ENCODE measurements around the gene ST6GALNAC3.

Gene ST6GALNAC3

DNA sequence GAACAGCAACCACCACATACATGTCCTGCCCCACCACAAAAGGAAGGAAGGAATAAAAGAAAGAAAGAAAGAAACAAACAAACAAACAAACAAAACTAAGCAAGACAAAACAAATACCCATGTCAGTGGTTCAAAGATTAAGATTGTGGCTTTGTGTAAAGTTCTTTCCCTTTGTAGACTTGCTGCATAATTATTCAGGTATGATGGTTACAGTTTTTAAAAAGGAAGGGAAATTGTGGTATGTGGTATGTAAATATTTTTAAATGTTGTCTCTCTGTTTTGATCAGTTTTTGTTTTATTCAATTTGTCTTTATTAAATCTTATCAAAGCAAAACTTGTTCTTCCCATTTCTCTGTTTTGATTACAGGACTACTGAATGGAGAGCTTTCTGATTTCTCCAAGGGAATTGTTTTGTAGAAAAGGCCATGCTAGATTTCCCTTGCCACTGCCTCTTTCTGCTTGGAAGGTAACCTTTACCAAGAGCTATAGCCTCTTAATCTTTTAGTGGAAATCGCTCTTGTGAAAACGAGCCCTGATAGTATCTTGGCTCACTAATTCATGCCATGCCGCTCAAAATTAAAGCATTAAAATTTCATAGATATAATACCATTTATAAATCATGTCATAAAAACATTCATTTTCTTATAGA lies 502.5 kb downstream of the ST6GALNAC3 start:
- no peak for DNase-seq

DNA sequence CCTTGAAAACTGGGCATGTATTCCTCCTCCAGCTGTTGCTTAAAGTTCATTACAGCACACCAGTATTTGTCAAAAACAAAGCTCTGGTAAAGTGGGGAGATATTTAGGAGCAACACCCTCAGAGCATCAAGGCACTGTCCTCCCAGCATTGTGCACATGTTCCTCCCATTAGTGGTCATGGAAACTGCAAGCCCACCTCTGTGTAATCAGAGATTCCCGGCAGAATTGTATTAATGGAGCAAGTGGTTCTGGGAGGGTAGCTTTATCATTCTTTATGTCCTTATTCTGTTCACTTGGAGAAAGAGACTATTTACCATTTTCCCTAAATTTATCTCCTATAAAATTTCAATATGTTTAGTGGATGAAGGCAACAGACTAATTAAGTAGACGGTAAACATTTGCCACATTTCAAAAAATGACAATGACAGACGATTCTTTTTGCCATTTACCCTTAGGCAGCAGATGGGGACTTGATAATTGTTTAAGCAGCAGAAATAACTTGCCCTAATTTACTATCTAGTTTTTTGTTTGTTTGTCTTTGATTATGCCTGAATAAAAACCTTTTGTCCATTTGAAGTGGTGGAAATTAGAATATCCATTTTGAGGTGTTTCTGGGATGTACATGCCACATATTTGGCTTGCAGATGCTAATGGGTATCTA lies 503.1 kb downstream of the ST6GALNAC3 start:
- no peak for DNase-seq

DNA sequence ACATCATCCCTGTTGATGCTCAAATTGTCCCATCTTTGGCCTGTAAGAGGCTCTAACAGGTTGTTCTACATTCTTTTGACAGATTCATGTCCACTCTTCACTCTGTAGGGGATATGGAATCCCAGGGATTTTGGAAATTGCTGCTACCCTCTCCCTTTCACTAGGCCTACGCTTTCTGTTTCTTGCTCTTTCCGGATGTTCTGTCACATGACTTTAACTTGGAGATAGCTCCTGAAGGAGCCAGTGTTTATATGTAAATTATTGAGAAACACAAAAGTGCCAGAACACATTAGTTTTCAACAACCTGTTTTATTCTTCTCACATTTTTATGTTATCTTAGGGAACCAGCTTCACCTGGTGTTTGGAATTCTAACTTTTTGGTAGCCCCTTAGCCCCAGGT lies 505.7 kb downstream of the ST6GALNAC3 start:
- DNase-seq: no peak

DNA sequence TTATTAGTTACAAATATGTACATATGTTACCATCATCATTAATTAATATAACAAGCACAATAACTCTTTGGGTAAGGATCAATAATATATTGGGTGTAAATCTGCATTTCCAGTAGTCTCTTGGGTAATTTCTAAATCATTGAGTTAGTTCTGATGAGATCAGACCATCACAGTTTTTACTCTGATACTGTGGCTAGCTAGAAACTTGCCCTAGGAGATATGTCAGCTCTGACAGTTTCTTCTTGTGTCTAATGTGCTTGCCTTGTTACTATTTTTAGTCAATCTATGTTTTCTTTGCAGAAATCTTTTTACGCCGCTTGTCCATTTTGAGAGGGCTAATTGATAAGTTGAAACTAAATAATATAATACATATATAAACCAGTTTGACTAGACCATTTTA lies 507.2 kb downstream of the ST6GALNAC3 start:
- DNase-seq: no peak

DNA sequence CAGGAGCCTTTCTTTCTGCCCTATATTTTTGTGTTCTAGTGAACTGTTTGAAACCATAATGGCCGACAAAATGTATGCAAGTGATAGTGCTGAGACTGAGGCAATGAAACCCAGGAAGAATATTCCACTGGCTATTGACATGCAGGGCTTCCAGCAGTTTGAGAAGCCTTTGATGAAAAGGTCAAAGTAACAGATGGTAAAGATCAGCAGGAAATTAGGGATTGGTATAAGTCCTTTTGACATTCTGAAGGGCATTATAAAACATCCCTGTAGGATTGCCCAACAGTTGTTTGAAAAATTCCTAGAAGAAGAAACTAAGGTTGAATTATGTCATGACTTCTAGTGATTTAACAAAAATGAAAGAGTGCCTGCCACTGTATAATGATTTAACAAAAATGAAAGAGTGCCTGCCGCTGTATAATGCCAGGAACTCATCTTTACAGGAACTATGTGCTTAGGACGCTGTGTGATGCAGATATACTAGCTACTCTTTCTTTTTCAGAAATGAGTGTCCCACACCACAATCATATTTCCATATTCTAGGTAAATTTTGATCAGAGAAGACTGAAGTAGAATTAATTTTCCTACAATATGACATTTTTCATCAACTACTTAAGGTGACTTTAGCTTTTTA lies 508.8 kb downstream of the ST6GALNAC3 start:
- no peak for DNase-seq

DNA sequence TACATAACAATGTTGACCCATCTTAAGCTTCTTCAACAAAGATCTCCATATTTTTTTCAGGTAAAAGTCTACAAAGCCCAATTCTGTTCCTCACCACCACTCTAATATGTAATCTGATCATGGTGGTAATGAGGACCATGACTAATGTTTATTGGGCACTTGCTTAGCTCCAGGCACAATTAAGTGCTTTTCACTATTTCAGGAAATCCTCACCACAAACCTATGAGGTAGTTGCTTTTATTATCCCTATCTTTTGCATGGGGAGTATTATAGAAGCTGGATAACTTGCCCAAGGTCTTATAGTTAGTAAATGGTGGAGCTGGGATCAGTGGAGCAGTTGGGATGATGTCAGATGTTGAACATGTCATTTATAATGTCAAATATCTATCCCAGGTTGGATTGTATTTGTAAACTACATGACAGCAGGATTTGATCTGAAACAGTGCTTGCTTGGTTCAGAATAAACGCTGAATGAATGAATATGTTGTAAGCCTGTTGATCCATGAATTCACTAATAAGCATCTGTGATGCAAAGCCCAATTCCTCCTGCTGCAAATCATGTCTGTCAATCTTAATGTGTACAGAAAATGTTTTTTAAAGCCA lies 509.4 kb downstream of the ST6GALNAC3 start:
- DNase-seq: no peak

DNA sequence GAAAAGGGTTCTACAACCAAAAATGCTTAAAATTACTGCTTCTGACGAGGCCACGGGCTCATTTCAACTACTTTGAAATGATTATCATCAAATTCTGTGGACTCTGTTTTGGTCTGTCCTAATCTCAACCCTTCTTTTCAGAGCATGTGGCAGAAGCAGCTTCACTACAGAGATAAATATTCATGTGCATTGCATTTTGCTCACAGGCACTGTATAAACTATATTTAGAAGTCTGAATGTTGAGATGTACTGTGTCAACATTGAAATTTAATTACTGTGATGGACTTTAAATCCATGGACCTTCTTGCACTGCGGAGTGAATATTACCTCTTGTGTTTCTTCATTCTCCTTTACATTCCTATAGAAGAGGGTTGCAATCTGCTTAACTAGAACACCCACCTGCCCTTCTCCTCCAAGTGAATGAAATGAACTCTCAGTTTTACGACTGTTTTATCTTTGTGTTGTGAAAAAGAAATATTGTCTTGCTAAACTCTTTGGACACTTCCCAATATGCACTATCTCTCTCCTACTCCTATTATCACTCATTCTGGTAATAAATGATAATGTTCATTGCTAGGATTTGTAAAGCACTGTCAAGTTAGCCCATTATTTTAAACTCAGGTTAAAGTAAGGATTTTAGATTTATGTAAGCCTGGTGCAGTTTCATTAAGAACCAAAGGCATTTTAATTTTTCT lies 511.6 kb downstream of the ST6GALNAC3 start:
- DNase-seq: no peak

DNA sequence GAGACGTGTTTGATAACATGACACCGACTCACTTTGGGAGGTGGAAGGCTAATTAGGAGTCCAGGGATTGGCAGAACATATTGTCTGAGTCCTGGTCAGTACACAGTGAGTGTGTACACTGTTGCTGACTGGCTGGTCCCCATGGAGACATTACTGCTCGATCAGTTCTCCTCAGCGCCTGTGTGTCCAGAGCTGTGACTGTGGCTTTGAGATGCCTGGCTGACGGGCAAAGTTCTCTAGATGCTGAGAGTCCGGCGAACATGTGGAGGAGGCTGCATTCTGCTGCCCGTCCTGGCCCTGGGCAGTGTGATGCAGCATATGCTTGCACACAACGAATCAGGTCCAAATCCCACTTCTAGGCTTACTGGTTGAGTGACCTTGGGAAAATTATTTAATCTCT lies 512.7 kb downstream of the ST6GALNAC3 start:
- DNase-seq: no peak

DNA sequence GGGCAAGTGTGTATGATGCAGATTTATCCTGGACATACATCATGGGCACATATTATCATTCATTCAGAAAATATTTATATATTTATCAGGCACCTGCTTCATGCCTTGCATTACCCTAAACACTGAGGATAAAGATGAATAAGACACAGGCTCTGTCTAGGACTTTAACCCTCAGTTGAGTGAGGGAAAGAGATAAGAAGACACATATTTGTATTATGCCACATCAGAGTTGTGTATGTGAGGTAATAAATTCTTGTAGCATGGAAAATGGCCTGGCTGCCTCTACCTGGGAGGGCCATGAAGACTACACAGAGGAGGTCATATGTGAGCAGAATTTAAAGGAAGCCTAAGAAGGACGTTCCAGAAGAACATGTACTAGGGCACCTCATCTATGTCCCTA lies 516.9 kb downstream of the ST6GALNAC3 start:
- DNase-seq: no peak

DNA sequence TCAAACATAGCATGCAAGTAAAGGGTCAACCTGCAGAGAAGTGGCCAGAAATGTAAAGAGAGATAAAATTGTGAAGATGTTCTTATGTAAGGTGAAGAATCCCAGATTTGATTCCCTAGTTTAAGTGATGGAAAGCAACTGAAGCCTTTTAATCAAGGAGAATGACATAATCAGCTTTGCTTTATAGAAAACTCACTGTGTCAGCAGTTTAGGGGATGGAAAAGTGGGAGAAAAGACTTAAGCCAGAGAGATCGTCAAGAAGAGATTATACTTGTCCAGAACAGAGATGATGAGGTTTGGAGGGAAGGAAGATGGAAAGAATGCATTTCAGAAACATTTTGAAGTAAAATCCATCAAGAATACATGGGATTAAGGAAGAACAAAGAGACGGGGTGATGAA lies 517.4 kb downstream of the ST6GALNAC3 start:
- DNase-seq: no peak

DNA sequence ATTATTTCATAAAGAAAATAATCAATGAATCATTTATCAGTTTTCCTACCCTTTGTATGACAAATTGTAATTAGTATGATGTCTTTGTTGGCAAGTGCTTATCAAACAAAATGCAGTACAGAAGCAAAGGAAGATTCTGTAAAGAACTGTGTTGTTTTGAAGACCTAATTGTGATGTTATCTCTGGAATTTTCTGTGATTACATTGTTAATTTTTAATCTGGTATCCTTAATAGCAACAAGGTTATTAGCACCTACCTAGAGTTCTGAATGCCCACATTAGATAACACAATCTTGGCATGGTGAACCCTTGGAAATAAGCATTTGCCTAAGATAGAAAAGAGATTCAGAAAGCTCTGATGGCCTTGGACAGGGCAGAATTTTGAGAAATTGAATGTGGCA lies 518.6 kb downstream of the ST6GALNAC3 start:
- no peak for DNase-seq

DNA sequence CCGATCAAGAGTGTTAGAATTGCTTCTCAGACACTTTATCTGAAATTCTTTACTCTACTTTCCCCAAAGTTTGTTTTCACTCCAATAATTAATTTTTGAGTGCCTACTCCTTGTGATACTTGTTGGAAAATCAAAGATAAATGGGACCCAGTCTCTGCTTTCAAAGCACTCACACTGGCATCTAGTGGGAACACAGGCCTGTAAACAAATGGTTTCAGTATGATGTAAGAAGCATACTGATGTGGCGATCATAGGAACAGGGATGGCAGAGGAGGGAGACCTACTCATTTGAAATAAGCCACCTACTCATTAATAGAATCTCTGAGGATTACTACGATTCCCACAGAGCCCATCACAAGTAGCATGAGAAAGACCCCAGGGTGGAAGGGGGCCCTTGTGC lies 519.1 kb downstream of the ST6GALNAC3 start:
- peak in 1 of 56 donors; percentile 3 for DNase-seq

DNA sequence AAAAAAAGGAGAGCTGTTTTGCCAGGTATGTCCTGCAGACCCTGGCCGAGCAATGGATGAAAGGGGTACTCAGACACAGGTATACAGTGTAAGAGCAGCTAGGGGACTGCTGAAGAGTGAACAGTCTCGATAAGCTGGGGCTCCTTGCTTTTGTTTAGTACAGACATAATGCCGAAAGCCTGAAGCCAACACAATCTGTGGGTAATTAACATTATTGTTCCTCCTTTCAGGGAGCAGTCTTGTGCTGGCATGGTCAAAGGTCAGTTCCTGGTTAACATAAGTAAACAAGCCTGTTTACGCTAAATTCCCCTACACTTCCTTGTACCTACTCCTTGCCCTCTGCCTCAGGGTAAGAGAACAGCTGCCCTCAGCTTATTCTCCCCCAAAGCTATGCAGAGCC lies 520.5 kb downstream of the ST6GALNAC3 start:
- no peak for DNase-seq

DNA sequence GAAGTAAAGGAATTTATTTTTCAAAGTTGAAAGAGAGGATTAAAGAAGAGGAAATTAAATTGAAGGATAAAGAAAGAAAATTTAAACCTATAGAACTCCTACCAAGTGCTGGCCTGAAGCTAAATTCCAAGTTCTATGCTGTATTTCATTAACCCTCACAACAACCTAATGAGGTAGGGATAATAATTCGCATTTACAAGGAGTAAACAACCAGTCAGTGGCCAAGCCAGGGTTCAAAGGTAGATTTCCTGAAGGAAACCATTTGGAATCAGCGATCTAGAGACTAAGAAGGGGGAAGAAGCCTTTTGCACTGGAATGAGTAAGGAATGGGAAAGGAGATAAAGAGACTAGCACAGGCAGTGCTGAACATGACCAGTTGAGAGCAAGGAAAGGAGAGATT lies 526.9 kb downstream of the ST6GALNAC3 start:
- no peak for DNase-seq

DNA sequence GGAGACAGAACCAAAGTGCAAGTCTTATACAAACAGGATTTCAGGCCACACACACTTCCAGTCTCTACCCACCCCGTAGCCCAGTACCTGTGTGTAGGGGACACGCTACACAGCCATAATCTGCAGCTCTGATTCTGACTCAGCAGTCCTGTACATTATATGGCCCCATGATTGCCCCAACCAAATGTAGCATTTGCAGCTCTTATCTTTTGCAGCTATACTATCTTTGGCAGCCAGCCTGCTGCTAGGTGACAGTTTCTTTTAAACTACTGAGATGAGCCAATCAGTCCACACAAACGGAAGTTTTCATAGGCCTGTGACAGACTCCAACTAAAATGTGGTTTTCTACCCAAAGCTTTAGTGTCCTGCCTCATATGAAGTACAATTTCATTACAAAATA lies 533.2 kb downstream of the ST6GALNAC3 start:
- no peak for DNase-seq

DNA sequence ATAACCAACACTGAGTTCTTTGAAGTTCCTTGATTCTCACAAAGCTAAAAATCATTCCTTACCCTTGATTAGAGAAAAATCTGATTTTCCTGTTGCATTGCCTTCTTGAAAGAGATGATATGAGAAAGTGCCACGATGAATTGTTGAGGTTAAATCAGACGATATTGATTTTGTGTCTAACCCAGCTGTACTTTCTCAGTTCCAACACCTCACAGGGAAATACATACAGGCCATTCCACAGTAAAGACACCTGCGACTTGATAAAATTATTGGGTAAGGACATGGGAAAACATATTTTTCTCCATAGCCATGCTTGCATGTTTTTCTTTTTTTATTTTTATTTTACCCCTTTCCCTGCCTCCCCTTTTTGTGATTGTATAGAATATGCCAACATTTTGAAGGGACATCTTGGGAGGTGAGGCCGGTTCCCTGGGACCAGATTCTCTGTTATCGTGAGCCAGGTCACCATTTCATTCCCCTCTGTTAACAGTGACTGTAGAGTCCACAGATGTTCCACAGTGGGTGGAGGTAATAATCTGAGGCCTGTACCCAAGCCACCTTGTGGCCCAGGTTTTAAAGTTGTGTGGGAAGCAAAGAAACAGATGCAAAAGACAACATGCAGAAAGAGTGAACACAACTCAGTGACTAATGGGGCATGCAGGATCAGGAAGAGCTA lies 537.4 kb downstream of the ST6GALNAC3 start:
- no peak for DNase-seq

DNA sequence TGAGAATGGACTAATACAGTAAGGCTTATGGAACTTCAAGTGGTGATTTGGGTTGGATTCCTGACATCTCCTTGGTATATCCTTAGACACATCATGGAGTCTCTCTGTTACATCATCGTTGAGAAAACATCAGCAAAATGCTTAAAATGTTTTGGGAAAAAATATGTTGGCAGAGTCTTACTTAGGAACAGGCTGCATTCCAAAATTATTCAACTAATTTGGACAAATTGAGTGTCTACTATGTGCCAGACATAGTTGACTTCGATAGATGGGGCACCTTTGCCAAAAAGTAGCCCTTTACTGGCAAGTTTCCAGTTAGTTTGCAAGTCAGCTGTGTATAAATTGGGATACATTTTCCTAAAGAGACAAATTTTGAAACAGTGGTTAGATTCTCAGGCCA lies 539.3 kb downstream of the ST6GALNAC3 start:
- no peak for DNase-seq

DNA sequence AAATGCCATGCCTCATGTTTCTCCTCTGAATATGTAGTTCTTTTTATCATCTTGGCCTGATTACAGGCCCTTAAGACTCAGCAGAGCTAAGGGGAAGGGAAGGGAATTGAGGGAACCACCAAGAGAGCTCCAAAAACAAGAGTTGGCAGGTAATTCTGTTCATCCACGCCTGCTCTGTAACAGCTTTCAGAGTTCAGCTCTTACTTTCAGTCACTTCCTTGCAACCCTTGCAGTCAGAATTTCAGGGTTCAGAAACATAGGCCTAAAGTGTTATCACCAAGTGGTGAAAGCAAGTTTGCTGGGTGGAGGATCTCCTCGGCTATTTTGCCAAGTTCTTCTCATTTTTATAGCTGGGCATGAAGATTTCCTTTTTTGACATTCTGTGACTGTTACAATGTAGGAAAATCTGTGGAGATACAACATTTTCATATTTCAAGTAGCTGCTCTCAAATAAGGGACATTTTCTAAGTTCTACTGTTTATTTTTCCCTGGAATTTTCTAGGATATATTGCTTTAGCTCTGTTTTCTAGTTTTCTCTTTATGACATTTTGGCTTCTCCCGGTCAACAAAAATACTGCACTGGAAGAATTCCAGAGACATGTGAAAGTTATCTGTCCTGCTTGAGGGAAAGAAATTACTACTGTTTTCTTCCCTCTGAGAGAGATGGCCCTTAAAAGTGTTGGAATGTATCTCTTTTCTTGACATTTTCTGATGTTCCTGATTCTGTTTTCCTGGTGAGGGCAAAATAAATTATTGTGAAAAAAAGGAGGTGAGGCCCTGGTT lies 540.9 kb downstream of the ST6GALNAC3 start:
- DNase-seq: no peak

DNA sequence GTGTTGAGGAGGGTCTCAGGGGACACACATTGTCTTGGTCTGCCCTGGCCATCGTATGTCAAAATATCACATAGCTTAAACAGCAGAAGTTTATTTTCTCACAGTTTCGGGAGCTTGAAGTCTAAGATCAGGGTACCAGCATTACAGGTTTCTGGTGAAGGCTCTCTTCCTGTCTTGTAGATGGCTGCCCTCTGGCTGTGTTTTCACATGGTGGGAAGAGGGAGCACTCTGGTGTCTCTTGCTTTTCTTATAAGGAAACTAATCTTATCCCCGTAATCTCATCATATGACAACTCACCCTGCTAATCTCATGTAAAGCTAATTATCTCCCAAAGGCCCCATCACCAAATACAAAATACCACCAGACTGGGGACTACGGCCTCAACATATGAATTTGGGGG lies 545.8 kb downstream of the ST6GALNAC3 start:
- no peak for DNase-seq

DNA sequence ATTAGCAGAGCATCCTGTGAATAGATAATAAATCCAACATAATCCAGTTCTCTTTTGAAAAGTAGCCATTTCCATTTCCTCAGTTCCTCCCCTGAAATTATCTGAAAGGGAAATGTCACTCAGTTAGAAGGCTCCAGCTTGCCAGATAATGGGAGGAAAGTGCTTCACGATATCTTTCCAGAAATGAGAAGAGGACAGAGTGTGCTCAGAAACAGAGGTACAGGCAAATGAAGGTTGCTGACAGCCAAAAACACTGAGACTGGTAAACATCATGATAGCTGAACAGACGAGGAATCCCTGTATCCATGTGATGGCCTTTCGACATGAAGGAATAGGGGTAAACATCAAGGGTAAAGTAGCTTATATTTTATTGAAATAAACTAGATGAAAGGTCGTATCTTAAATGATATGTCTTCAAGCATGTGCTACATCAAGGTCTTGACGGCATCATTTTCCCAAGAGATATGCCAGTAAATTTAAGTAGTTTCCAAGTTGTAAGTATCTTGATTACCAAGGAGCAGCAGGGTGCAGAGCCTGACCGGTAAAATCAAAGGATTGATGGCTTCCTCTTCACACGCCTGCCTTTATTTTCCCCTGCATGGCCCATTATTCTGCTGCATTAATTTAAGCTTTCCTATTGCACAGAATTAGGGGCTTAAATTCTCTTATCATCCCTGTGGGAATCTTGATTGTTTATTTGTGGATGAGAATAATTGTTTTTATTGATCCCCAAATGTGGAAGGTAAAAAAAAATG lies 548.4 kb downstream of the ST6GALNAC3 start:
- no peak for DNase-seq

Measured in amygdala (tissue), 56 donors.